HPDE6-E6E7 (cell line): ENCODE data around the gene TEAD4.
A peak's percentile ranks its signal among the peaks of the same experiment; 100 is the strongest.

Source experiments
- DNase-seq: peaks from one replicate; pipeline ENCODE4 v3.0.0; 2011; ENCODE audit warnings: missing footprints; ENCODE audit errors: extremely low spot score

The TEAD4 gene

DNA sequence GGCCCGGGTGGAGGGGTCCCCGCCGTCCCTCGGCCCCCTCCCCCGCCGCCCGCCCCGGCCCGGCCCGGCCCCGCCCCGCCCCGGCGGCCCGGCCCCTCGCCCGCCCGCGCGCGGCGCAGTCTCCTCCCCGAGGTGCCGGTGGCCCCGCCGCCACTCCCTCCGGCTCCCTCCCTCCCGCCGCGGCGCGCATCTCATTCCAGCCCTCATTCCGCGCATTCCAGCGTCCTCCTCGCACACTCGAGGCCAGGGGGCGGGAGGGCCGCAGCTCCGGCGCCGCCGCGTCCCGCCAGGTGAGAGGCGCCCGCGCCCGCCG is at the start of gene TEAD4:
Gene TEAD4, plus strand, starts transcription at position 206 of the 313 bp plus-strand sequence.
- peak; percentile 74 for DNase-seq

DNA sequence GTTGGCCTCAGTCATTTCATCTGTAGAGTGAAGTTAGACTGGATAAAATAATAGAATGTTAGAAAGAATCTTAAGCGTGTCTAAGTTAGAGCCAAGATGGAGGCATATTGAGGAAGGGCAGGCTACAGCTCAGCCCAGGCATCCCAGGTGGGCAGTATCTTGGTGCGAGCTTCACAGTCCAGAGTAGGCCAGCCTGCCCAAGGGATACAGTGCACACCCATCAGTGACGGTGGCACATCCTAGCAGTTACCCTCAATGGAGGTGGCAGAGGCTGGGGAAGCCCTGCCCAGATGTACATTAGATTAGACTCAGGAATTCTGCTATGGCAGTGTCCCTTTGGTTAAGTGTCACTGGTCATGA is 47.0 kb upstream of the TEAD4 start:
- no peak for DNase-seq

DNA sequence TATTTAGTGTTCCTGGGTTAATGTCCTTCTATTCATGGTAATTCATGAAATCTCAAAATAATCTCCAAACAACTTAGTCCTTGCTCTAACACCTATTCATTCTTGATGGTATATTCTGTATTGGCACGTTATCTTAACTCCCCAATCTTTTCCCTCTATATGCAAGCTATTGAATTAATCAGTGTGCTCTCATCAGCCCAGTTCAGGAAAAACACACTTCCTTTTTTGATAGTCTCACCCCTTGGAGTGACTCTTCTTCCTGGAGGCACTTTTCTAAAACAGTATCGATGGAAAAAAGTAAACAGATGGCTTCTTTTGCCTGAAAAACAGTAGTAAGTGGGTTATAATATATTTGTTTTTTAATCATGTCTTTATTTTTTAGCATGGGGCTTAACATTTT is 39.9 kb upstream of the TEAD4 start:
- DNase-seq, result no peak

DNA sequence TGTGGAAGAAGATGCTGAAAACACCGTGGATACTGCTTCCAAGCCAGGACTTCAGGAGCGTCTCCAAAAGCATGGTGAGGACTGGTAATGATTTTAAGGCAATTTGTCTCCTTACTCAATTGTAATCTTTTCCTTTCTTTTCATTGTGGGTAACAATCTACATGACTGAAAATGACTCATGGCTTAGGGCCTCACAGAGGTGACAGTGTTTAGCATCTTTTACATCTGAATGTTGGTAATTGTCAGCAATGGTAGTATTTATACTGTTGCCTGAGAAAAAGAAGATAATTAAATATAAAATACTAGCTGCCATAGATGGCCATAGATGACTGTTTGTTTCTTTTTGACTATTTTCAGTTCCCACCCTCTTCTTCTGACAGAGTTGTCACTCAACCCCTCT is 36.9 kb upstream of the TEAD4 start:
- DNase-seq, result no peak

DNA sequence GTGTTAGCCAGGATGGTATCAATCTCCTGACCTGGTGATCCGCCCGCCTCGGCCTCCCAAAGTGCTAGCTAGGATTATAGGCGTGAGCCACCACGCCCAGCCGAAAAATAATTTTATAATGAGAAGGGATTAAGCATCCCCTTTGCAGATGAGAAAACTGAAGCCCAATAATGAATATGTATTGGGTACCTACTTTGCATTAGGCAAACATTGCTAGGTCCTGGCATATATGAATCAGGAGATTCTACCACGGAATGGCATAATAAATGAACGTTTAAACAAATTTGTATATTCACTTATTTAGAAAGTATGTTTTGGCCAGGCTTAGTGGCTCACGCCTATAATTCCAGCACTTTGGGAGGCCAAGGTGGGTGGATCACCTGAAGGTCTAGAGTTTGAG is 36.1 kb upstream of the TEAD4 start:
- no peak for DNase-seq

DNA sequence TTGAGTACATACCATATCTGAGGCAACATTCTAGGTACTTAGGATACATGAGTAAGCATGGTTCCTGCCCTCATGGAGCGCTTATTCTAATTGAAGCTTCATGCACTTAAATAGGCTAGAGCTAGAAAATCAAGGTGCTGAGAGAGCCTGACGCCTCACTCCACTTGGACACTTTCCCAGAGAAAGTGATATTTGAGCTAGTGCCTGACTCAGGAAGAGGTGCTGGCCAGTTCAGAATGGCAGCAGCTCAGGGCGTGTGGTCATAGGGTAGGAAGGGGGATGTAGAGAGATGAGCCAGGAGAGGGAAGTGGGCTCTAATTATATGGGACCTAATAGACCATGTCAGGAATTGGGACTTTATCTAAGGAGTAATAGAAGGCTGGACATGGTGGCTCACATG is 35.2 kb upstream of the TEAD4 start:
- no peak for DNase-seq

DNA sequence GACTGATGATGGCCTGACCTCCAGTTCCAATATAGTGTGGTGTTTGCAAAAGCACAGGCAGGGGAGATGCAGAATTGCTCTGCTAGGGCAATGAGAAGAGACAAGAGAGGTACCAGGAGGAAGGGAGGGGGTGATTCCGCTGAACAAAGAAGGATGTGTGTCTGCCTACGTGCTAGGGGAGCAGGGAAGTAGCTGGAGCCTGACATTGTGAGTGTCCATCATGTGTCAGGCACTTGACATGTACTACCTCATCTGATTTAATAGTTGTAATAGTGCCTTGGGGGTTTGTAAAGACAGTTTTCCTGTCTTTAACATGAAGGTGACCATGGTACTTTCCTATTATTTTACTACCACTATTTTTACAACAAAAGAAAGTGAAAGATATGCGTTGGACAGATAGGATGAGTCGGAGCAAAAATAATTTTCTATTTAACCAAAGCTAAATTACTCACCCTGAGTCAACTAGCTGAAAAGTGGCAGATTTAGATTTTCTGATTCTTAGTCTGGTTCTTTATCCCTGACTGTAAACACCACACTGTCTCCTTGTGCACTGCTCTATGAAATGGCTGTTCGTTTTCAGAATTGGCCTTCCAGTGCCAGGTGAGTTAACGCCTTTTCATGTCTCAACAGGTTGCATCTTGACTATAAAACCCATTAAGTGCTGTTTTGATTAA is 33.7 kb upstream of the TEAD4 start:
- DNase-seq, result peak; percentile 13

DNA sequence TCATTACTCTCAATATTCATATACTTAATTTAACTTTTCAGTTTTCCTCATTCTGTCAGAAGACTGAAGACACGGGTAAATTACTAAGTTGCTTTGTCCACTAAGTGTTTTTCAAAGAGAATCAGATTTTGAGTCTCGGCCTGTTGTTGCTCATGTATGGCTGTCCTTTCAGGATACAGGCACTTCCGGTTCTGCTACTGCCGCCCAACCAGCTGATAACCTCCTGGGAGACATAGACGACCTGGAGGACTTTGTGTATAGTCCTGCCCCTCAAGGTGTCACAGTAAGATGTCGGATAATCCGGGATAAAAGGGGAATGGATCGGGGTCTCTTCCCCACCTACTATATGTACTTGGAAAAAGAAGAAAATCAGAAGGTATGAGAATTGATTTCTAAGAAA is 28.3 kb upstream of the TEAD4 start:
- no peak for DNase-seq

DNA sequence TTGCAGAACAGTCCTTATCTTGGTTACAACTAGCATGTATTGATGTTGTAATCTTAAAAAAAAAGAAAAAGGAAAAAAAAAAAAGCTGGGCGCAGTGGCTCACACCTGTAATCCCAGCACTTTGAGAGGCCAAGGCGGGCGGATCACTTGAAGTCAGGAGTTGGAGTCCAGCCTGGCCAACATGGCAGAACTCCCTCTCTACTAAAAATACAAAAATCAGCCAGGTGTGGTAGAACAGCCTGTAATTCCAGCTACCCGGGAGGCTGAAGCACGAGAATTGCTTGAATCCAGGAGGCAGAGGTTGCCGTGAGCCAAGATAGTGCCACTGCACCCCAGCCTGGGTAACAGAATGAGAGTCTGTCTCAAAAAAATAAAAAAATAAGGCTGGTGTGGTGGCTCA is 25.6 kb upstream of the TEAD4 start:
- no peak for DNase-seq

DNA sequence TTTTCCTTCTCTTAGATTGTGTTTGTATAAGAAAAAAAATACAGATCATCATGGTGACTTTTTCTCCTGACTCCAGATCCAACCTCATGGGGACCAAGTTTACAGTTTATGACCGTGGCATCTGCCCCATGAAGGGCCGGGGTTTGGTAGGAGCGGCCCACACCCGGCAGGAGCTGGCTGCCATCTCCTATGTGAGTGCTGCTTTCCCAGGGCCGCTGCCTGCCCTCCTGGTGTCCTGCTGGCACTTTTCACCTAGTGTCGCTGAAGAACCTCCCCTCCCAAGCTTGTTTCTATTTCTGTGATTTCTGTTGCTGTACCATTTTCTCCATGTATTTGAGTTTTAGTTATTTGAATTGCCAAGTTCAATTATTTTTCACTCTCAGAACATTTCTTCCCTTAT is 24.8 kb upstream of the TEAD4 start:
- DNase-seq, result no peak

DNA sequence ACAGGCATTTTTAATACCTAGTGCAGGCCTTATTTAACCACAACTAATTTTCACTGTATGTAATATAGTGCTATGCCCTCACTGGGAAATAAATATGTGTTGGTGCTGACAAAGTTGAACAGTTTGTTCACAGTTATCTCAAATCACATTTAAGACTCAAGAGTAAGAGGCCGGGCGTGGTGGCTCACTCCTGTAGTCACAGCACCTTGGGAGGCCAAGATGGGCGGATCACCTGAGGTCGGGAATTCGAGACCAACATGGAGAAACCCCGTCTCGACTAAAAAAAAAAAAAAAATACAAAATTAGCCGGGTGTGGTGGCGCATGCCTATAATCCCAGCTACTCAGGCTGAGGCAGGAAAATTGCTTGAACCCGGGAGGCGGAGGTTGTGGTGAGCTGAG is 22.9 kb upstream of the TEAD4 start:
- DNase-seq, result no peak

DNA sequence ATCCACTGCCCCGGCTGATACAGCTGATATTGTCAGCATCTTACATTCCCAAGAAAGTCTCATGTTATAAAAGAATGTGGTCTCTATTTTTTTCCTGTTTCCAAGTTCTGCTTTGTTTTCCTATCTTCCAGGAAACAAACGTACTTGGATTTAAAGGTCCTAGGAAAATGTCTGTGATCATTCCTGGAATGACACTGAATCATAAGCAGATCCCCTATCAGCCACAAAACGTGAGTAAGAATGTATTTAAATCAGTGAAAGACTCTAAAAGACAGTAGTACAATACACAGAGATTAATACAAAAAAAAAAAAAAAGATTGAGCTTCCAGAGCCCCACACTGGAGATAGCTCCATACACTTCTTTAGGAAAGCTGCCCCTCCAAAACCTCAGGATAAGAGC is 21.7 kb upstream of the TEAD4 start:
- no peak for DNase-seq

DNA sequence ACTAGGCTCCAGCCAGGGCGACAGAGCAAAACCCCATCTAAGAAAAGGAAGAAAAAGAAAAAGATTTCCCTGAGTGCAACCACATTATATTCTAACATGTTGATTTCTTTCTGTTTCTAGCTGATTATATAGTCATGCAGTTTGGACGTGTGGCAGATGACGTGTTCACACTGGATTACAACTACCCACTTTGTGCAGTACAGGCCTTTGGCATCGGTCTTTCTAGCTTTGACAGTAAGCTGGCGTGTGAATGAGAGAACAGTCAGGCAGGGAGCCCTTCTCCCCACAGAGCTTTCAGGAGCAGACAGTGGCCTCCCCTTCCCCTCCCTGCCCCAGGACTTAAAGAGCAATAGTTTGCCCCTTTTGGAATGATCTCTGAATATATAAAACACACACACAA is 20.0 kb upstream of the TEAD4 start:
- DNase-seq, result no peak

DNA sequence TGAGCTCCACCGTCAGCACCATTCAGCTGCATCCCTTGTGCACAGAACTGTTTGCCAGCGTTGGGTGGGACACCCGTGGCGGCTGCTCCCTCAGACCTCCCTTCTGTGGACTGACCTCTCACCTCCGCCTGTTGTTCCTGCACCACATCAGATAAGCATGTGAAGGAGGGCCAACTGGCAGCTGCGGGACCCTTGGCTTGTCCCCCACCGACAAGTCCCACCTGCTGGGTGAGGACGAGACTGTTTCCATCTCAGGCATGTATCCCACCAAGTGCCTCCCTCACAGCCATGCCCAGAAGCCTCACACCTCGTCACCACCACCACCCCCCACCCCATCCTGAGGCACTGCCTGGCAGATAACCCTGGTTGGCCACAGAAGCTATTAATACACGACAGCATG is 18.6 kb upstream of the TEAD4 start:
- DNase-seq, result no peak

DNA sequence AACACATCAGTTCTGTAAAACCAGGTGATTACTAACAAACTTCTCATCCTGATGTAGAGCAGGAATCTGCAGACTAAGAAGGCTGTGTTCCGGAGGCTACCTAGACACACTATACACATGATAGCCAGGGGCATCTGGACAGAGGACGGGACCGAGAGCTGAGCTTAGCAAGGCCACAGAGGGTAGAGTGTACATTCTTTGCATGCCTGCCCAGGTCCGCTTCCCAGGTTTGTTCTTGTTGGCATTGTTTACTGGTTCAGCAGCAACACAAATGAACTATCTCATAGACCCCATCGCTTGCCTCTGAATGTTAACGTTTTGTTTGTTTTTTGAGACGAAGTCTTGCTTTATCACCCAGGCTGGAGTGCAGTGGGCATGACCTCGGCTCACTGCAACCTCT is 17.7 kb upstream of the TEAD4 start:
- DNase-seq, result no peak

DNA sequence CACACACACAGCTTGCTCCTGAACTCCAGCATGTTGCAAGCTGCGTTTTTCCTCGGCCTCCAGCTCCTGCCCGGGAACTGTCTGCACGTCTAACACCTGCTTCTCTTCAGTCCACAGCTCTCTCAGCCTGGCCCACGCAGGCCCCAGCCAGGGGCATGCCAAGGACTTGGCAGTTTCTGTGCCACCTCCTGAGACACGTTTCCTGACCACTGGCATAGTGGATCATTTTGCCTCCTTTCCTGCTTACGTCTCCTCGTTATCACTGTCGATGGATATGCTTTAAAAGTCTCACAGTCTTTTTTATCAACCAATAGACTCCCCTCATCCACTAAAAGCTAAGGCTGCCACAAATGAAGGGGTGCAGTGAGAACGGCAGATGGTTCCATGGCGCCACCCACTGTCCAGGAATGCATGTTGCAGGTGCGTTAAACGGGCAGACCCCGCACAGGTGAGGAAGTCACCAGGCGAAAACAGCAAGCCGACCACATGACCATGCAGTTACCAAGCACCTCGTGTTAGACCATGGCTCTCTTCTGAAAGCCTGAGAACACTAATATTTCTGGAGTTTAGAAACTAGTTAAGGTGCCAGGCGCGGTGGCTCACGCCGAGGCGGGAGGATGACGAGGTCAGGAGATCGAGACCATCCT is 14.7 kb upstream of the TEAD4 start:
- peak; percentile 55 for DNase-seq

DNA sequence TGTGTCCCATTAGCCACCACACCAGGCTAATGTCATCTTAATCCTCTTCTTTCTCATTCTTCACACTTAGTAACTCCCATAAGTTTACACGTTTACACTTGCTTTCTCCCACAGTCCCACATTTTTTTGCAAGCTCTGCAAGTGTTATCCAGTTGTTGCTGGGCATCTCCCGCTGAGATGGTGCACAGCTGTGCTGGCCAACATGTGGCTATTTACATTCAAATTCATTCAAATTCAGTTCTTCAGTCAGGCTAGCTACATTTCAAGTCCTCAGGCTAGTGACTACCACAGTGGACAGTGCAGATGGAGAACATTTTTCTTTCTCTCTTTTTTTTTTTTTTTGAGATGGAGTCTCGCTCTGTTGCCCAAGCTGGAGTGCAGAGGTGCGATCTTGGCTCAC is 9.8 kb upstream of the TEAD4 start:
- no peak for DNase-seq

DNA sequence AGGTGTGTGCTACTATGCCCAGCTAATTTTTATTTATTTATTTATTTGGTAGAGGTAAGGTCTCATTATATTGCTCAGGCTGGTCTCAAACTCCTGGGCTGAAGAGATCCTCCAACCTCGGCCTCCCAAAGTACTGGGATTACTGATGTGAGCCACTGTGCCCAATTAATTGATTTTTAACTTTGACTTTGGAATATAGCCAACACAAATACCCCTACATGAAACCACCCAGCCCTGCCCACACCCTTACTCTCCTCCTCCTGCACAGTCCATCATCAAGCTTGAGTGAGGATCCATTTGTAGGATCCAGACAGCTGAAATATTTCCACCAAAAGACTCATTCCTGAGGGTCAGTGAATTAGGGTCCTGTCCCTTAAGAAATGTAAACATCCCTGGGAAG is 3.3 kb upstream of the TEAD4 start:
- DNase-seq, result no peak

DNA sequence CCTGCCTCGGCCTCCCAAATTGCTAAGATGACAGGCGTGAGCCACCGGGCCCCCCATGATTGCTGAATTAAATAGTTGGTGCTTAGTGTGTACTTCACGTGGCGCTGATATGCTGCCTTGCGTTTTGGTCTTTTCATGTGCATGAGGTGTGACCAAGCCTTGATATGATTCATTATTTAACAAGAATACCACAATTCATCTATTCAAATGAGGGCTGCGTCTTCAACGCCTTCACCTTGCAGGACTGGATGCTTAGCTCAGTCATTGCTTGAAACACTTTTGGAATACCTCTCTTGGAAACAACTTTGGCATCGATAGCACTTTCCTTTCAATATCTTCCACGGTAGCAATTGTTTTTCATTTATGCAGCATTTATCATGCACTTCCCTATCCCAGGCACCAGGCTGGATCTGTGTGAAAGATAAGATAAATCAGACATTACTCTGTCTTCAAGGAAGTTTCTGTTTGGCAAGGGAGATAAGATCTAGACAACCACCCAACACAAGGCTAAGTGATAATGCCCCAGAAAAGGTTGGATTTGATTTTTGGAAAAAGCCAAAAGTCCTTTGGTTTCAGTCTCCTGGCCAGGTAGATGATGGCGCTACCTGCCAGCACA is 1.3 kb upstream of the TEAD4 start:
- DNase-seq, result no peak

DNA sequence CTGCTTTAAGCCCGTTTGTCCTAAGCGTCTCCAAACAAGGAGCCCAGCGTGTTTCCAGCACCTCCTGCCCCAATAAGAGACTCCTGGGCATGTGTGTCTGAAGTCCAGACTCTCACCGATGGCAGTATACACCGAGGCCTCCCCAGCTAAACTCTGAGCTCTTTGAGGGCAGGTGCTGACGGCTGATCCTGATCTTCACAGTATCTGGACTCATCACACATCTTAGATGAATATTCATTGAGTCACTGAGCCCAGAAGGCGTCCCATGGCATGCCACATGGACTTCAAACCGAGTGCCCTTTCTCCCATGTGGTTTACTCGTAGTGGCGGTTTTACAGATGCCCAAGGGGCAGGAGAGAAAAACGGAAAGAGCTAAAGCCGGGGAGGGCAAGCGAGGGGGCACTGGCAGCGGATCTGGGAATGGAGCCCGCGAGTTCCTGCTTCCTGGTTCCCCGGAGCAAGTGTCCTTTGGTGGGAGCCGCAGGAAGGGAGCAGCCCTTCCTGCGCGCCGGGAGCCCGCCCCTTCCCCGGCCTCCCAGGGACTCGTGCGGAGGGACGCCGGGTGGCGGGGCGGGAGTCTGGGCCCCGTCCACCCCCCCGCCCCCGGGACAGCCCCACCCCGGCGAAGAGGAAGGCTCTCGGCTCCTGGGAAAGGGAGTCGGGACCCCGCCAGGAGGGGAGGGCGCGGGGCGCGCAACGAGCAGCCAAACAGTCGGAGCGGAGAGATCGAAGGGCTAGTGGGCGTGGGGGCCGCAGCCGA is 585 bp upstream of the TEAD4 start:
- peak; percentile 55 for DNase-seq

DNA sequence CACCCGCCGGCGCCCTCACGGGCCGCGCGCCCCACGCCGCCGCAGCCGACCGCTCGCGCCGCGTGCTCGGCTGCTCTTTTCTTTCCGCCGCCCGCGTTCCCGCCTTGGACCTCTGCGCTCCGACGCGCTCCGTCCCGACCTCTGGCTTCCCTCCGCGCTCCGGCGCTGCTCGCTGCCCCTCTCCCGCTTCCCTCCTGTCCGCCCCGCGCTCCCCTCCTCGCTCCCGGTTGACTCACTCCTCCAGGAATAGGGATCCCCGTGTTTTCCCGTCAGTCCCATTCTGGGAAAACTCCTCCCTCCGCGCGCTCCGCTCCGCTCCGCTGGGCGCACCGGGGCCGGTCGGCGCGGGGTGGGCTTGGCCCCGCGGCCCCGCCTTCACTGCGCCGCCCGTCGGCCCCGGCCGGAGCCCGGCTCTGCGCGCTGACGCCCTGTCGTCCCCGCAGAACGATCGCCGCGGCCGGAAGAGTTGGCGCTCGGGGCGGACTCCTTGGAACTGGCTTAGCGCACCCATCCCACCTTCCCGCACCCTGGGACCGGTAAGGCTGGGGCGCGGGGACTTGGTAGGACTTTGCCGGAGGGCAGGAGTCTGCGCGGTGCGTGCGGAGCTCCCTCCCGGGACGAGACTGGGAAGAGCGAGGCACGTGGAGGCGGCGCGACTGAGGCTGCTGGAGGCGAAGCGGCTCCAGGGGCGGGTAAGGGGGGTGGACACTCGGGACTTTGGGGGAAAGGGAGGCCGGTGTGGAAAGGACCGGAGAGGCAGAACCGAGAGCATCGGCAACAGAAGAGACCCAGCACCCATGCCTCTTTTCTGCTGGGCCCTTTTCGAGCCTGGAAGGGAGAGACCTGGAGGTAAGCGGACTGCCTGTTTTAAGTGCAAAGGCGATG is 550 bp downstream of the TEAD4 start:
- DNase-seq, result peak; percentile 45

DNA sequence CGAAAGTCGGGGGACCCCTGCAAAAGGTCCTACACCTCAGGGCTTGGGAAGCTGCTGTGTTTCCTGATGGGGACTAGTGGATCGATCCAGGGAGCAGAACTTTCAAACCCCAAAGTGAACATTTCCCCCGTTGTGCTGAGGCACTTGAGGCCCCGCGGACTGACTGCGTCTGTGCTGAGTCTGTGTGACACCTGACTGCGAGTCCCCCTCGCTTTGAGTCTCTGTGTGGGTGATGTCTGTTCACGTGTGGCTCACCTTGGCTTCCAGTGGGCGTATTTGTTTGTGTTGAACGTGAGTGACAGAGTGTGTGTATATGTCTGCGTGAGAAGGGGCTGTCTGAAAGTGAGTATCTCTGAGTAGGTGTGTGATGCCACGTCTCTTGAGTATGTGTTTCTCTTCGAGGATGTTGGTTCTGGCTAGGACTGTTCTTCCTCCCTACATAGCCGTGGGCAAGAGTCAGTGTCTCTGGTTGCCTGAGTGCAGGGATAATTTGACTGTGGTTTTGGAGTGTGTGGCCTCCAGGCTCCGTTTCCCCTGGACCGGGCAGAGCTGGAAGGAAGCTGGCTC is 1.3 kb downstream of the TEAD4 start:
- DNase-seq, result no peak
